Measurements from ENCODE around the gene ZNF438. TPM values are rescaled to one million over a fixed set of nuclear protein-coding genes. Genes with fewer than 3 reads are reported as not detected.
A peak's percentile ranks its signal among the peaks of the same experiment; 100 is the strongest.

ZNF438 gene
- total and polyA plus RNA-seq, 8 donors: 9.6 to 20.1 (median 10.7) TPM

GRCh38 chr10:30999070-30999712 lies 32.5 kb downstream of the ZNF438 start:
- peaks cover 0 to 52% of the 10 kb centered on the region in 2 donors for H3K4me1 ChIP-seq
- ATAC-seq (peak; percentile 84), DNase-seq (peak in 1 of 4 donors; percentile 51)
- H3K9me3 ChIP-seq: peaks cover 0 to 8% of the 10 kb centered on the region in 2 donors
- peak overlapping the region in 1 of 2 donors; percentile 45 for H3K4me3 ChIP-seq
- intact Hi-C loops (cut with DNase I): no loop called here
- H3K27ac ChIP-seq: peak overlapping the region; percentile 73 to 90
- H3K36me3 ChIP-seq: peaks cover 0 to 5% of the 10 kb centered on the region in 2 donors
- no peak for TF ChIP-seq CTCF (IDR thresholded peaks at IDR 0.05)
- H3K27me3 ChIP-seq: no peaks in the 10 kb centered on the region

- Histone ChIP-seq H3K36me3 (peaks cover 0 to 13% of the 10 kb centered on the region in 2 donors), H3K4me3 (peak overlapping the region in 1 of 2 donors; percentile 45), H3K27me3 (no peaks in the 10 kb centered on the region), H3K9me3 (peaks cover 0 to 8% of the 10 kb centered on the region in 2 donors), H3K4me1 (peaks cover 0 to 63% of the 10 kb centered on the region in 2 donors), H3K27ac (peak overlapping the region; percentile 73 to 90)
- no peak for ATAC-seq
- intact Hi-C loops (cut with DNase I): no loop called here
- TF ChIP-seq CTCF (IDR thresholded peaks at IDR 0.05): no peak
- no peak for DNase-seq
Measured at GRCh38 chr10:30997536-30998235, 34.0 kb downstream of the ZNF438 start.

- H3K36me3 ChIP-seq: peaks cover 0 to 13% of the 10 kb centered on the region in 2 donors
- no peak for TF ChIP-seq CTCF (IDR thresholded peaks at IDR 0.05)
- peaks cover 0 to 64% of the 10 kb centered on the region in 2 donors for H3K4me1 ChIP-seq
- DNase-seq (no peak), ATAC-seq (no peak)
- intact Hi-C loops (cut with DNase I): no loop called here
- peaks cover 0 to 8% of the 10 kb centered on the region in 2 donors for H3K9me3 ChIP-seq
- peak overlapping the region in 1 of 2 donors; percentile 45 for H3K4me3 ChIP-seq
- no peaks in the 10 kb centered on the region for H3K27me3 ChIP-seq
- H3K27ac ChIP-seq: peak overlapping the region; percentile 57 to 90
Measured at GRCh38 chr10:30996481-30997005, 35.1 kb downstream of the ZNF438 start.

- H3K36me3 ChIP-seq: peaks cover 0 to 13% of the 10 kb centered on the region in 2 donors
- peaks cover 0 to 8% of the 10 kb centered on the region in 2 donors for H3K9me3 ChIP-seq
- no peak for TF ChIP-seq CTCF (IDR thresholded peaks at IDR 0.05)
- ATAC-seq: no peak
- H3K27ac ChIP-seq: peak overlapping the region; percentile 57 to 90
- intact Hi-C loops (cut with DNase I): no loop called here
- H3K27me3 ChIP-seq: no peaks in the 10 kb centered on the region
- H3K4me3 ChIP-seq: peak overlapping the region in 1 of 2 donors; percentile 45
- DNase-seq: no peak
- H3K4me1 ChIP-seq: peaks cover 0 to 57% of the 10 kb centered on the region in 2 donors
Measured at GRCh38 chr10:30995081-30995770, 36.4 kb downstream of the ZNF438 start.

All from left lung (tissue), 10 donors.